Loucy (cell line): ENCODE results near the gene GSDME.

Experiments
- H2AFZ ChIP-seq: fragments of 200-600 bp; sonication (generic); 2 replicates; pipeline ENCODE4 v1.6.0; 2016; ENCODE audit warnings: antibody characterized with exemption, mild to moderate bottlenecking, low read length, moderate library complexity
- H3F3A ChIP-seq: fragments of 200-600 bp; 2 replicates; pipeline ENCODE4 v1.6.0; 2016; ENCODE audit warnings: antibody characterized with exemption, low read depth, mild to moderate bottlenecking
- H3K27me3 ChIP-seq: fragments of 200-600 bp; sonication (generic); 2 replicates; pipeline ENCODE4 v1.6.1; 2014; ENCODE audit warnings: low read length, mild to moderate bottlenecking; ENCODE audit not compliant: insufficient read depth, poor library complexity, severe bottlenecking
- H3K36me3 ChIP-seq: fragments of 200-600 bp; sonication (generic); 2 replicates; pipeline ENCODE4 v1.6.1; 2016; ENCODE audit warnings: low read length; ENCODE audit not compliant: insufficient read depth
- H3K4me1 ChIP-seq: fragments of 200-600 bp; sonication (generic); 2 replicates; pipeline ENCODE4 v1.5.1; 2014; ENCODE audit warnings: low read length, mild to moderate bottlenecking; ENCODE audit not compliant: insufficient read depth, poor library complexity, severe bottlenecking
- H3K4me2 ChIP-seq: fragments of 200-600 bp; sonication (generic); 2 replicates; pipeline ENCODE4 v1.6.0; 2014; ENCODE audit warnings: antibody characterized with exemption, low read length, low read depth, mild to moderate bottlenecking; ENCODE audit not compliant: poor library complexity, severe bottlenecking
- H3K4me3 ChIP-seq: fragments of 200-600 bp; sonication (generic); 2 replicates; pipeline ENCODE4 v1.5.1; 2014; ENCODE audit warnings: low read length, mild to moderate bottlenecking, mixed read lengths; ENCODE audit not compliant: poor library complexity, severe bottlenecking
- H3K79me2 ChIP-seq: fragments of 200-600 bp; sonication (generic); 2 replicates; pipeline ENCODE4 v1.6.1; 2014; ENCODE audit warnings: low read length; ENCODE audit not compliant: insufficient read depth
- H3K9ac ChIP-seq: fragments of 200-600 bp; sonication (generic); 2 replicates; pipeline ENCODE4 v1.6.0; 2014; ENCODE audit warnings: mild to moderate bottlenecking, low read depth, low read length, moderate library complexity; ENCODE audit not compliant: poor library complexity, severe bottlenecking
- H3K9me2 ChIP-seq: fragments of 200-600 bp; sonication (generic); replicated peaks from 2 replicates; pipeline ENCODE4 v1.6.1; 2016; ENCODE audit warnings: low read depth, low read length, mixed read lengths
- H3K9me3 ChIP-seq: fragments of 200-600 bp; sonication (generic); 2 replicates; pipeline ENCODE4 v1.6.1; 2014; ENCODE audit warnings: mild to moderate bottlenecking, antibody characterized with exemption, low read length, low read depth; ENCODE audit not compliant: insufficient read depth
- H4K20me1 ChIP-seq: fragments of 200-600 bp; sonication (generic); 2 replicates; pipeline ENCODE4 v1.6.0; 2014; ENCODE audit warnings: antibody characterized with exemption, low read length, mild to moderate bottlenecking; ENCODE audit not compliant: insufficient read depth, poor library complexity, severe bottlenecking
- CTCF ChIP-seq: fragments of 200-600 bp; sonication (generic); conservative IDR thresholded peaks from 2 replicates; pipeline ENCODE4 v1.5.1; 2014; ENCODE audit warnings: mild to moderate bottlenecking, antibody characterized with exemption, low read length
- EZH2phosphoT487 ChIP-seq: fragments of 200-600 bp; IDR thresholded peaks from 2 replicates; pipeline ENCODE4 v1.6.1; 2018; ENCODE audit warnings: antibody characterized with exemption, mild to moderate bottlenecking, moderate library complexity, borderline replicate concordance

Gene GSDME

GRCh38 chr7:24800667-24801066, 43.4 kb upstream of the GSDME start:
- no peak overlapping the region for H3K9ac ChIP-seq
- no peaks in the 10 kb centered on the region for H3F3A ChIP-seq
- TF ChIP-seq EZH2phosphoT487, result no peak
- H3K27me3 ChIP-seq, result no peaks in the 10 kb centered on the region
- H3K4me2 ChIP-seq, result no peak overlapping the region
- H2AFZ ChIP-seq, result no peak overlapping the region
- H3K79me2 ChIP-seq, result no peaks in the 10 kb centered on the region
- H3K4me1 ChIP-seq, result no peaks in the 10 kb centered on the region
- no peak overlapping the region for H3K4me3 ChIP-seq
- no peaks in the 10 kb centered on the region for H3K9me2 ChIP-seq
- H4K20me1 ChIP-seq, result no peaks in the 10 kb centered on the region
- H3K9me3 ChIP-seq, result no peaks in the 10 kb centered on the region
- peaks cover 36% of the 10 kb centered on the region for H3K36me3 ChIP-seq

- Histone ChIP-seq H3K9me2 (no peaks in the 10 kb centered on the region), H2AFZ (no peak overlapping the region), H3K4me1 (no peaks in the 10 kb centered on the region), H3K36me3 (peaks cover 36% of the 10 kb centered on the region), H3K9ac (no peak overlapping the region), H3F3A (no peaks in the 10 kb centered on the region), H4K20me1 (no peaks in the 10 kb centered on the region), H3K9me3 (no peaks in the 10 kb centered on the region), H3K27me3 (no peaks in the 10 kb centered on the region), H3K4me2 (no peak overlapping the region), H3K79me2 (no peaks in the 10 kb centered on the region), H3K4me3 (no peak overlapping the region)
- no peak for TF ChIP-seq CTCF
- TF ChIP-seq EZH2phosphoT487, result no peak
Observed at GRCh38 chr7:24800073-24800472, 42.8 kb upstream of the GSDME start.

GRCh38 chr7:24799506-24799905, 42.2 kb upstream of the GSDME start:
- no peak overlapping the region for H3K4me3 ChIP-seq
- no peaks in the 10 kb centered on the region for H3K9me3 ChIP-seq
- H3K36me3 ChIP-seq, result peaks cover 36% of the 10 kb centered on the region
- no peaks in the 10 kb centered on the region for H4K20me1 ChIP-seq
- no peak for TF ChIP-seq EZH2phosphoT487
- TF ChIP-seq CTCF, result no peak
- no peak overlapping the region for H3K4me2 ChIP-seq
- no peaks in the 10 kb centered on the region for H3K27me3 ChIP-seq
- H3K4me1 ChIP-seq, result no peaks in the 10 kb centered on the region
- H3K79me2 ChIP-seq, result no peaks in the 10 kb centered on the region
- H3K9ac ChIP-seq, result no peak overlapping the region
- H3F3A ChIP-seq, result no peaks in the 10 kb centered on the region
- H3K9me2 ChIP-seq, result no peaks in the 10 kb centered on the region
- no peak overlapping the region for H2AFZ ChIP-seq

- H2AFZ ChIP-seq, result no peak overlapping the region
- TF ChIP-seq EZH2phosphoT487 (no peak), CTCF (no peak)
- peaks cover 27% of the 10 kb centered on the region for H3K36me3 ChIP-seq
- no peaks in the 10 kb centered on the region for H3K9me2 ChIP-seq
- no peak overlapping the region for H3K9ac ChIP-seq
- no peak overlapping the region for H3K4me2 ChIP-seq
- no peaks in the 10 kb centered on the region for H3K27me3 ChIP-seq
- no peaks in the 10 kb centered on the region for H3K79me2 ChIP-seq
- H3K4me3 ChIP-seq, result no peak overlapping the region
- no peaks in the 10 kb centered on the region for H3K4me1 ChIP-seq
- H3F3A ChIP-seq, result no peaks in the 10 kb centered on the region
- no peaks in the 10 kb centered on the region for H3K9me3 ChIP-seq
- H4K20me1 ChIP-seq, result no peaks in the 10 kb centered on the region
Observed at GRCh38 chr7:24798261-24798660, 41.0 kb upstream of the GSDME start.
